KMS-11 (cell line): ENCODE measurements around the gene OR6N2.

Experiments
- H2AFZ ChIP-seq: fragments of 200-600 bp; sonication (generic); 2 replicates; pipeline ENCODE4 v1.6.1; 2016; ENCODE audit warnings: antibody characterized with exemption, mixed run types, low read depth
- H3K27ac ChIP-seq: fragments of 200-600 bp; sonication (generic); 2 replicates; pipeline ENCODE4 v1.6.1; 2016; ENCODE audit warnings: mild to moderate bottlenecking, mixed run types
- H3K27me3 ChIP-seq: fragments of 200-600 bp; sonication (generic); 2 replicates; pipeline ENCODE4 v1.6.1; 2017; ENCODE audit warnings: mild to moderate bottlenecking, low read depth, mixed run types, moderate library complexity; ENCODE audit not compliant: insufficient read depth
- H3K36me3 ChIP-seq: fragments of 200-600 bp; sonication (generic); 2 replicates; pipeline ENCODE4 v1.6.1; 2017; ENCODE audit warnings: mild to moderate bottlenecking, mixed run types; ENCODE audit not compliant: insufficient read depth
- H3K4me1 ChIP-seq: fragments of 200-600 bp; sonication (generic); 2 replicates; pipeline ENCODE4 v1.6.1; 2016; ENCODE audit warnings: mild to moderate bottlenecking, low read depth, mixed run types; ENCODE audit not compliant: poor library complexity, severe bottlenecking
- H3K4me2 ChIP-seq: fragments of 200-600 bp; sonication (generic); 2 replicates; pipeline ENCODE4 v1.7.0; 2016; ENCODE audit warnings: mild to moderate bottlenecking, mixed run types
- H3K4me3 ChIP-seq: fragments of 200-600 bp; sonication (generic); IDR thresholded peaks from 2 replicates; pipeline ENCODE4 v1.6.1; 2017; ENCODE audit warnings: low read depth, low read length, mixed read lengths; ENCODE audit not compliant: insufficient read depth
- H3K79me2 ChIP-seq: fragments of 200-600 bp; sonication (generic); 2 replicates; pipeline ENCODE4 v1.6.1; 2016; ENCODE audit warnings: low read depth, mixed run types; ENCODE audit not compliant: insufficient read depth
- H3K9ac ChIP-seq: fragments of 200-600 bp; sonication (generic); 2 replicates; pipeline ENCODE4 v1.6.1; 2016; ENCODE audit warnings: mild to moderate bottlenecking, mixed run types
- H4K20me1 ChIP-seq: fragments of 200-600 bp; sonication (generic); 2 replicates; pipeline ENCODE4 v1.6.1; 2016; ENCODE audit warnings: mild to moderate bottlenecking, mixed run types; ENCODE audit not compliant: insufficient read depth
- TF ChIP-seq, protein P1 (sequence below): fragments of 200-600 bp; sonication (generic); conservative IDR thresholded peaks from 2 replicates; pipeline ENCODE4 v1.6.1; 2017; ENCODE audit warnings: low read depth, mild to moderate bottlenecking, antibody characterized with exemption, low read length, moderate library complexity, mixed read lengths

OR6N2 gene

DNA sequence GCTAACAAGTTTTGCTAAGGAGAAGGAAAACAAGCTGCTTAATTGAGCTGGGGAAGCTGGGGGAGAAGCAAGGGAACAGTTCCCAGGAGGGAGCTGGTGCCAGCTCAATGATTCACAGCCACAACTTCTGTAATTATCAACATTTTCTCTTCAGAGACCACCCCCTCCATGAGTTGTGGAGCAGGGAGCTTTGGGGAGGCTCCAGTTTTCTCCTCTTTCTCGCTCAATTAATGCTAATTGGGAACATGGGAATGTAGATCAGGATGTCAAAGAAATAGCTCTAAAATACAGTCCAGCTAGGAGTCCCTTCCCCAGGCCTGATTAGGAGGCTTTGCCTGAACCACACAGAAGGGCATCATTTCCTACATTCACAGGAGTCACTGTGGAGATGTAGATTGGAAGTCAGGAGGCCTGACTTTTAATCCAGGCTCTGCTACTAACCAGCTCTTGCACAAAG, 38.0 kb upstream of the OR6N2 start:
- TF ChIP-seq, protein P1, sequence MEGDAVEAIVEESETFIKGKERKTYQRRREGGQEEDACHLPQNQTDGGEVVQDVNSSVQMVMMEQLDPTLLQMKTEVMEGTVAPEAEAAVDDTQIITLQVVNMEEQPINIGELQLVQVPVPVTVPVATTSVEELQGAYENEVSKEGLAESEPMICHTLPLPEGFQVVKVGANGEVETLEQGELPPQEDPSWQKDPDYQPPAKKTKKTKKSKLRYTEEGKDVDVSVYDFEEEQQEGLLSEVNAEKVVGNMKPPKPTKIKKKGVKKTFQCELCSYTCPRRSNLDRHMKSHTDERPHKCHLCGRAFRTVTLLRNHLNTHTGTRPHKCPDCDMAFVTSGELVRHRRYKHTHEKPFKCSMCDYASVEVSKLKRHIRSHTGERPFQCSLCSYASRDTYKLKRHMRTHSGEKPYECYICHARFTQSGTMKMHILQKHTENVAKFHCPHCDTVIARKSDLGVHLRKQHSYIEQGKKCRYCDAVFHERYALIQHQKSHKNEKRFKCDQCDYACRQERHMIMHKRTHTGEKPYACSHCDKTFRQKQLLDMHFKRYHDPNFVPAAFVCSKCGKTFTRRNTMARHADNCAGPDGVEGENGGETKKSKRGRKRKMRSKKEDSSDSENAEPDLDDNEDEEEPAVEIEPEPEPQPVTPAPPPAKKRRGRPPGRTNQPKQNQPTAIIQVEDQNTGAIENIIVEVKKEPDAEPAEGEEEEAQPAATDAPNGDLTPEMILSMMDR: no peak
- Histone ChIP-seq H3K36me3 (no peaks in the 10 kb centered on the region), H4K20me1 (no peaks in the 10 kb centered on the region), H3K79me2 (no peaks in the 10 kb centered on the region), H2AFZ (no peak overlapping the region), H3K27me3 (no peaks in the 10 kb centered on the region), H3K9ac (no peak overlapping the region), H3K27ac (no peak overlapping the region), H3K4me3 (no peak overlapping the region), H3K4me1 (no peaks in the 10 kb centered on the region), H3K4me2 (no peak overlapping the region)

DNA sequence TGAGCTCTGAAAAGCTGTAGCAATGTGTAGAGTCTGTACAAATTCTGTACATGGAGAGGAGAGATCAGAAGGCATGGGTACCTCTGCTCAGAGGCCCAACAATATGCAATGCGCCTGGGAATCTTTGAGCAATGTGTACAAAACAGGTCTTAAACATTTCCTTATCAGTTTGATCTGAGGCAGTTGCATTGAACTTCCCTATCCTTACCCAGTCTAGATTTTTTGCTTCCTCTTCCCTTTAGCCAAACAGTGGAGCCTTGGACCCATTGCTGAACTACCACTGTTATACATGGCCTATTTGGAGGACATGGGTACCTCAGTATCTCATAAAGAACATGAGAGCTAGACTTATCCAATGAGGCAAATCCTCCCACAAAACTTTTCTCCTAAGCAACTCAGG, 37.6 kb upstream of the OR6N2 start:
- no peak overlapping the region for H3K4me2 ChIP-seq

DNA sequence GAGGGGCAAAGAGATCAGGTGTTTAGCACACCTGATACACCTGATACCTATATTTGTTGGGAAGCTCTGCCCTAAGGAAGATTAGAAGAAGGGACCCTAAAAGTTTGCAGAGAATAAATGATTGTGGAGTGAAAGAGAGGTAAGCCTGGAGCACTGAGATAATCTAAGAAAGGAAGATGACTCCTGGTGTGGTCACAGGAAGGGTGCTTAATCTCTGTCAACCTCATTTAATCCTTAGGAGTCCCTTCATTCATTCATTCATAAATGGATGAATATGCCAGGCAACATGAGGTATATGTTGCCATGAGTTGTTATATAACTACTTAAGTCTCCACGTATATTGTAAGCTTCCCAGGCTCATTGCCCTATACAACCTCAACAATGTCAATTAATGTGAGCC, 34.0 kb upstream of the OR6N2 start:
- no peaks in the 10 kb centered on the region for H3K79me2 ChIP-seq
- no peaks in the 10 kb centered on the region for H3K36me3 ChIP-seq
- no peaks in the 10 kb centered on the region for H3K4me1 ChIP-seq
- no peak overlapping the region for H3K4me3 ChIP-seq
- no peak overlapping the region for H3K9ac ChIP-seq
- H3K4me2 ChIP-seq: no peak overlapping the region
- H3K27ac ChIP-seq: no peak overlapping the region
- H4K20me1 ChIP-seq: no peaks in the 10 kb centered on the region
- H2AFZ ChIP-seq: no peak overlapping the region
- H3K27me3 ChIP-seq: no peaks in the 10 kb centered on the region
- TF ChIP-seq, protein P1: no peak

More for the DNA sequence above, 37.6 kb upstream of the OR6N2 start:
- Histone ChIP-seq H3K9ac (no peak overlapping the region), H3K79me2 (no peaks in the 10 kb centered on the region), H3K27me3 (no peaks in the 10 kb centered on the region), H2AFZ (no peak overlapping the region), H3K4me3 (no peak overlapping the region), H4K20me1 (no peaks in the 10 kb centered on the region), H3K4me1 (no peaks in the 10 kb centered on the region), H3K27ac (no peak overlapping the region), H3K36me3 (no peaks in the 10 kb centered on the region)
- TF ChIP-seq, protein P1: no peak

DNA sequence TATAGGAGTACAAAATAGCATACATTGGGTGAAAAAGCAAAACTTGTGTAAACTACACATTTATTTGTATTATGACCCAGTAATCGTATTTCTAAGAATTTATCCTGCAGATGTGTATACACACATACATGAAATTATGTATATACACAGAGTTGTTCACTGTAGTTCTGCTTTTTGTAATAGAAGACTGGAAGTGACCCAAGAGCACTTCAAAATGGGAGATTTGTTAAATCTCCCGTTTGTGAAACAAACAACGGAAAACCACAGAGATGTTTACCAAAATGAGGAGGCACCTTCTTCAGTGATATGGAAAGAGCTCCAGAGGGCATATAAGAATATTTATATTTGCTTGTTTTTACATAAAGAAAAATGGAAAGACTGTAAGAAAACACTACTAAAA, 32.2 kb upstream of the OR6N2 start:
- H3K4me3 ChIP-seq: no peak overlapping the region
- no peak overlapping the region for H3K4me2 ChIP-seq
- no peak overlapping the region for H2AFZ ChIP-seq
- TF ChIP-seq, protein P1: no peak
- H3K27me3 ChIP-seq: no peaks in the 10 kb centered on the region
- H3K27ac ChIP-seq: no peak overlapping the region
- H3K4me1 ChIP-seq: no peaks in the 10 kb centered on the region
- no peaks in the 10 kb centered on the region for H4K20me1 ChIP-seq
- no peak overlapping the region for H3K9ac ChIP-seq
- H3K79me2 ChIP-seq: no peaks in the 10 kb centered on the region
- no peaks in the 10 kb centered on the region for H3K36me3 ChIP-seq
